H9 (cell line): ENCODE measurements around the gene CPD. TPM values are rescaled to one million over a fixed set of nuclear protein-coding genes. Genes with fewer than 3 reads are reported as not detected.
"Not testable (repeated sequence)": the region's sequence is repeated elsewhere in the genome, so short reads cannot be mapped to it uniquely, and the experiment has no call there.

Experiments
- DNase-seq: peaks from one replicate; pipeline ENCODE4 v3.0.0-alpha.2; 2017
- H2AFZ ChIP-seq: one replicate; pipeline ENCODE4 v1.6.1; 2013; ENCODE audit warnings: mild to moderate bottlenecking, low read length, control low read depth, moderate library complexity
- H2AK5ac ChIP-seq: 2 replicates; pipeline ENCODE4 v1.6.1; 2013; ENCODE audit warnings: low read length, control low read depth, mixed read lengths; ENCODE audit not compliant: insufficient read length
- H2BK120ac ChIP-seq: one replicate; pipeline ENCODE4 v1.6.1; 2013; ENCODE audit warnings: low read depth, mild to moderate bottlenecking, low read length, control low read depth, inconsistent platforms; ENCODE audit not compliant: poor library complexity, severe bottlenecking
- H2BK12ac ChIP-seq: 2 replicates; pipeline ENCODE4 v1.6.1; 2013; ENCODE audit warnings: low read length, control low read depth, mixed read lengths, low read depth; ENCODE audit not compliant: insufficient read length
- H2BK15ac ChIP-seq: 2 replicates; pipeline ENCODE4 v1.6.1; 2013; ENCODE audit warnings: low read depth, low read length, control low read depth
- H2BK20ac ChIP-seq: one replicate; pipeline ENCODE4 v1.6.1; 2013; ENCODE audit warnings: low read depth, mild to moderate bottlenecking, low read length, control low read depth, inconsistent platforms; ENCODE audit not compliant: poor library complexity, severe bottlenecking
- H2BK5ac ChIP-seq: 2 replicates; pipeline ENCODE4 v1.6.1; 2013; ENCODE audit warnings: low read length, control low read depth, mixed read lengths; ENCODE audit not compliant: insufficient read length
- H3K14ac ChIP-seq: 2 replicates; pipeline ENCODE4 v1.6.1; 2013; ENCODE audit warnings: low read length, control low read depth; ENCODE audit not compliant: insufficient read depth
- H3K18ac ChIP-seq: 2 replicates; pipeline ENCODE4 v1.6.1; 2013; ENCODE audit warnings: low read depth, mild to moderate bottlenecking, mixed read lengths, low read length, control low read depth; ENCODE audit not compliant: insufficient read length
- H3K23ac ChIP-seq: 2 replicates; pipeline ENCODE4 v1.6.1; 2013; ENCODE audit warnings: low read length, control low read depth, mixed read lengths, low read depth; ENCODE audit not compliant: insufficient read length
- H3K23me2 ChIP-seq: 2 replicates; pipeline ENCODE4 v1.6.1; 2013; ENCODE audit warnings: low read depth, mild to moderate bottlenecking, mixed read lengths, low read length, control low read depth; ENCODE audit not compliant: insufficient read length, poor library complexity, severe bottlenecking
- H3K27ac ChIP-seq: 2 replicates; pipeline ENCODE4 v1.5.1; 2013; ENCODE audit warnings: low read length, control low read depth, mixed read lengths, low read depth; ENCODE audit not compliant: insufficient read length
- H3K27me3 ChIP-seq: 2 replicates; pipeline ENCODE4 v1.6.1; 2013; ENCODE audit warnings: low read length, control low read depth, inconsistent platforms; ENCODE audit not compliant: insufficient read depth
- H3K4ac ChIP-seq: 2 replicates; pipeline ENCODE4 v1.6.1; 2013; ENCODE audit warnings: low read depth, mild to moderate bottlenecking, control low read depth, inconsistent platforms, low read length, moderate library complexity
- H3K4me1 ChIP-seq: 2 replicates; pipeline ENCODE4 v1.6.1; 2013; ENCODE audit warnings: low read length, control low read depth, inconsistent platforms; ENCODE audit not compliant: insufficient read depth
- H3K4me2 ChIP-seq: 2 replicates; pipeline ENCODE4 v1.6.1; 2013; ENCODE audit warnings: low read length, control low read depth, mixed read lengths; ENCODE audit not compliant: insufficient read length, insufficient read depth
- H3K56ac ChIP-seq: 2 replicates; pipeline ENCODE4 v1.6.1; 2013; ENCODE audit warnings: low read depth, mild to moderate bottlenecking, mixed read lengths, low read length, control low read depth; ENCODE audit not compliant: insufficient read length
- H3K79me1 ChIP-seq: 2 replicates; pipeline ENCODE4 v1.6.1; 2013; ENCODE audit warnings: low read depth, mild to moderate bottlenecking, moderate library complexity, low read length, control low read depth, inconsistent platforms; ENCODE audit not compliant: insufficient read depth, poor library complexity, severe bottlenecking
- H3K79me2 ChIP-seq: 2 replicates; pipeline ENCODE4 v1.6.1; 2013; ENCODE audit warnings: low read length, control low read depth, inconsistent platforms; ENCODE audit not compliant: insufficient read depth
- H3K9ac ChIP-seq: 2 replicates; pipeline ENCODE4 v1.6.1; 2013; ENCODE audit warnings: low read length, control low read depth, mixed read lengths; ENCODE audit not compliant: insufficient read length; ENCODE audit errors: extremely low read depth
- H3K9me3 ChIP-seq: one replicate; pipeline ENCODE4 v1.6.1; 2013; ENCODE audit warnings: low read depth, low read length, inconsistent platforms; ENCODE audit not compliant: control insufficient read depth
- H3T11ph ChIP-seq: one replicate; pipeline ENCODE4 v1.6.1; 2013; ENCODE audit warnings: mild to moderate bottlenecking, low read length, control low read depth, inconsistent platforms
- H4K20me1 ChIP-seq: one replicate; pipeline ENCODE4 v1.6.1; 2013; ENCODE audit not compliant: control insufficient read depth, insufficient read length, insufficient read depth
- H4K5ac ChIP-seq: 2 replicates; pipeline ENCODE4 v1.6.1; 2013; ENCODE audit warnings: low read depth, mild to moderate bottlenecking, mixed read lengths, low read length, control low read depth; ENCODE audit not compliant: insufficient read length
- H4K8ac ChIP-seq: replicated peaks from 2 replicates; pipeline ENCODE4 v1.6.1; 2013; ENCODE audit warnings: low read length, control low read depth, mixed read lengths, low read depth; ENCODE audit not compliant: insufficient read length
- H4K91ac ChIP-seq: 2 replicates; pipeline ENCODE4 v1.6.1; 2013; ENCODE audit warnings: low read depth, mild to moderate bottlenecking, moderate library complexity, mixed read lengths, low read length, control low read depth; ENCODE audit not compliant: insufficient read length
- H3K27ac Mint-ChIP-seq, 3 experiments: 2 replicates in 2 of 3; 3 replicates in 1 of 3; pipeline ENCODE4 v1.8.0; 2020 to 2021; ENCODE audit warnings: mixed read lengths in 3 of 3, mild to moderate bottlenecking in 1 of 3, moderate library complexity in 1 of 3
- H3K27me3 Mint-ChIP-seq: 2 replicates; pipeline ENCODE4 v1.8.0; 2021; ENCODE audit warnings: low read depth, mild to moderate bottlenecking, moderate library complexity, mixed read lengths
- H3K36me3 Mint-ChIP-seq, 3 experiments: 2 replicates in 2 of 3; 3 replicates in 1 of 3; pipeline ENCODE4 v1.8.0; 2020 to 2021; ENCODE audit warnings: low read depth in 3 of 3, mixed read lengths in 3 of 3; ENCODE audit not compliant: insufficient read depth in 1 of 3
- H3K4me1 Mint-ChIP-seq, 2 experiments: 2 replicates each; pipeline ENCODE4 v1.8.0; 2020; ENCODE audit warnings: mixed read lengths in 2 of 2
- H3K4me3 Mint-ChIP-seq, 2 experiments: 2 replicates in 1 of 2; 3 replicates in 1 of 2; pipeline ENCODE4 v1.8.0; 2020 to 2021; ENCODE audit warnings: mild to moderate bottlenecking in 2 of 2, mixed read lengths in 2 of 2, moderate library complexity in 1 of 2
- H3K9me3 Mint-ChIP-seq, 2 experiments: 2 replicates in 1 of 2; 3 replicates in 1 of 2; pipeline ENCODE4 v1.8.0; 2020; ENCODE audit warnings: mild to moderate bottlenecking in 2 of 2, mixed read lengths in 2 of 2, moderate library complexity in 1 of 2
- WGBS: extraction: QIAGEN DNeasy Blood & Tissue Kit; methylation state at CpG from one replicate; pipeline ENCODE4 v1.1.7; 2013; ENCODE audit warnings: missing lambda C conversion rate, low lambda C conversion rate, mixed read lengths; ENCODE audit not compliant: insufficient read length; ENCODE audit errors: extremely low coverage; 5-methylcytosine and 5-hydroxymethylcytosine counted together
- total RNA-seq: library from RNA; stranded (reverse); gene quantifications from 2 replicates; pipeline ENCODE4 v1.2.1, GENCODE V29; 2021
- TF ChIP-seq, protein P1 (sequence below): fragments of 200-600 bp; sonication (generic); conservative IDR thresholded peaks from 3 replicates; pipeline ENCODE4 v1.8.0; 2021; ENCODE audit warnings: antibody characterized with exemption, mild to moderate bottlenecking

Gene CPD
- total RNA-seq, 1 experiment from 2014 or later: 47.0 TPM

DNA sequence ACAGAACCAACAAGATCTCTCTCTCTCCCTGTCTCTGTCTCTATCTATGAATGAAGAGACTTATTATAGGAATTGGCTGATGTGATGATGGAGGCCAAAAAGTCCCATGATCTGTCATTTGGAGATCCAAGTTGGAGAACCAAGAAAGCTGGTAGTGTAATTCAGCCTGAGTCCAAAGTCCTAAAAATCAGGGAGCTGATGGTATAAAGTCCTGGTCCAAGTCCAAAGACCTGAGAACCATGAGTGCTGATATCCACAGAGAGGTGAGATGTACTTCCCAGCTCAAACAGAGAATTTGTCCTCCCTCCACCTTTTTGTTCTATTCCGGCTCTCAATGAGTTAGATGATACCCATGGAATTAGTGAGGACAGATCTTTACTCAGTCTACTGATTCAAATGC, 29.5 kb upstream of the CPD start:
- Histone ChIP-seq H3K56ac (no peak overlapping the region), H3K4me1 (no peaks in the 10 kb centered on the region), H4K91ac (no peak overlapping the region)

DNA sequence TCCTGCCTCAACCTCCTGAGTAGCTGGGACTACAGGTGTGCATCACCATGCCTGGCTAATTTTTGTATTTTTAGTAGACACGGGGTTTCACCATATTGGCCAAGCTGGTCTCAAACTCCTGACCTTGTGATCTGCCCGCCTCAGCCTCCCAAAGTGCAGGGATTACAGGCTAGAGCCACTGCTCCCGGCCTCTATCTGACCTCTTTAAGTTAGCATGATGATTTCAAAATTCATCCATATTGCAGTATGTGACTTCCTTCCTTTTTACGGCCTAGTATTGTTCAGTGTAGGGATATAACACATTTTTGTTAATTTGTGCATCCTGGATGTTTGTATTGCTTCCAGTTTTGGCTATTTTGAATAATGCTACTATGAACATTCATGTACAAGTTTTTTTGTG, 27.5 kb upstream of the CPD start:
- not testable (repeated sequence) for H4K8ac ChIP-seq, H3K4ac ChIP-seq, H3K4me1 ChIP-seq, H2BK20ac ChIP-seq, H3K23me2 ChIP-seq, H3K36me3 Mint-ChIP-seq, H2BK12ac ChIP-seq, H4K5ac ChIP-seq, H3K4me1 Mint-ChIP-seq, H3K27me3 ChIP-seq, H3K9ac ChIP-seq, H3K4me2 ChIP-seq, H3K79me2 ChIP-seq, H3K27ac Mint-ChIP-seq, H4K91ac ChIP-seq, DNase-seq, H3K79me1 ChIP-seq, H3T11ph ChIP-seq, H3K56ac ChIP-seq, H2BK5ac ChIP-seq, H2BK120ac ChIP-seq, H3K9me3 ChIP-seq, H3K27ac ChIP-seq, H3K9me3 Mint-ChIP-seq, H3K27me3 Mint-ChIP-seq, H2AFZ ChIP-seq, H3K14ac ChIP-seq, H3K23ac ChIP-seq, H3K4me3 Mint-ChIP-seq, H4K20me1 ChIP-seq, H3K18ac ChIP-seq, H2AK5ac ChIP-seq, H2BK15ac ChIP-seq
- no CpG with 5 or more reads among the region's 4 CpGs for WGBS

More for the DNA sequence above, 29.5 kb upstream of the CPD start:
- H2BK12ac ChIP-seq: no peak overlapping the region
- no peak overlapping the region for H3K27ac ChIP-seq
- no peak overlapping the region for H3K4me3 Mint-ChIP-seq
- H3K4ac ChIP-seq: no peak overlapping the region
- H3K79me1 ChIP-seq: no peaks in the 10 kb centered on the region
- no peak overlapping the region for H3T11ph ChIP-seq
- H2AFZ ChIP-seq: no peak overlapping the region
- H3K27me3 Mint-ChIP-seq: no peaks in the 10 kb centered on the region; the same call in none of the 2 replicates
- no peak overlapping the region for H2BK15ac ChIP-seq
- no peaks in the 10 kb centered on the region for H3K9me3 ChIP-seq
- no peak overlapping the region for H3K9ac ChIP-seq
- no peaks in the 10 kb centered on the region for H3K27me3 ChIP-seq
- no peak overlapping the region for H2BK120ac ChIP-seq
- H3K9me3 Mint-ChIP-seq: 0 out of 5 replicates have a peak, but pooled peaks cover 0 to 2% of the 10 kb centered on the region in 2 experiments
- no peak overlapping the region for H3K27ac Mint-ChIP-seq
- no peaks in the 10 kb centered on the region for H3K36me3 Mint-ChIP-seq
- H2BK5ac ChIP-seq: no peak overlapping the region
- H4K5ac ChIP-seq: no peak overlapping the region
- no peak overlapping the region for H3K23ac ChIP-seq
- no peak overlapping the region for H4K8ac ChIP-seq
- no peak overlapping the region for H2BK20ac ChIP-seq
- TF ChIP-seq, protein P1, sequence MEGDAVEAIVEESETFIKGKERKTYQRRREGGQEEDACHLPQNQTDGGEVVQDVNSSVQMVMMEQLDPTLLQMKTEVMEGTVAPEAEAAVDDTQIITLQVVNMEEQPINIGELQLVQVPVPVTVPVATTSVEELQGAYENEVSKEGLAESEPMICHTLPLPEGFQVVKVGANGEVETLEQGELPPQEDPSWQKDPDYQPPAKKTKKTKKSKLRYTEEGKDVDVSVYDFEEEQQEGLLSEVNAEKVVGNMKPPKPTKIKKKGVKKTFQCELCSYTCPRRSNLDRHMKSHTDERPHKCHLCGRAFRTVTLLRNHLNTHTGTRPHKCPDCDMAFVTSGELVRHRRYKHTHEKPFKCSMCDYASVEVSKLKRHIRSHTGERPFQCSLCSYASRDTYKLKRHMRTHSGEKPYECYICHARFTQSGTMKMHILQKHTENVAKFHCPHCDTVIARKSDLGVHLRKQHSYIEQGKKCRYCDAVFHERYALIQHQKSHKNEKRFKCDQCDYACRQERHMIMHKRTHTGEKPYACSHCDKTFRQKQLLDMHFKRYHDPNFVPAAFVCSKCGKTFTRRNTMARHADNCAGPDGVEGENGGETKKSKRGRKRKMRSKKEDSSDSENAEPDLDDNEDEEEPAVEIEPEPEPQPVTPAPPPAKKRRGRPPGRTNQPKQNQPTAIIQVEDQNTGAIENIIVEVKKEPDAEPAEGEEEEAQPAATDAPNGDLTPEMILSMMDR: no peak
- DNase-seq: no peak
- H2AK5ac ChIP-seq: no peak overlapping the region
- no peaks in the 10 kb centered on the region for H3K23me2 ChIP-seq
- H3K4me2 ChIP-seq: no peak overlapping the region
- H3K4me1 Mint-ChIP-seq: peaks cover 0 to 3% of the 10 kb centered on the region in 2 experiments; a peak in 2 of 4 replicates
- no peaks in the 10 kb centered on the region for H4K20me1 ChIP-seq
- H3K79me2 ChIP-seq: no peaks in the 10 kb centered on the region
- no peak overlapping the region for H3K14ac ChIP-seq
- H3K18ac ChIP-seq: no peak overlapping the region
- WGBS: no CpG with 5 or more reads among the region's 1 CpG
